Activated CD4-positive, alpha-beta memory T cell treated with anti-CD3 and anti-CD28 coated beads for 36 hours (primary cell): Measurements from ENCODE around the gene TBX5. TPM values are rescaled to one million over a fixed set of nuclear protein-coding genes. Genes with fewer than 3 reads are reported as not detected.

Experiments used
- CTCF ChIA-PET: fragments of 350-600 bp; sonication (Branson Sonifier 250); formaldehyde crosslinking; loops from one replicate; lab custom pipeline; 2021; ENCODE audit warnings: antibody characterized with exemption, inconsistent platforms; lab: Charles Lee
- POLR2A ChIA-PET: fragments of 350-600 bp; sonication (Branson Sonifier 250); formaldehyde crosslinking; loops from one replicate; lab custom pipeline; 2021; ENCODE audit warnings: antibody characterized with exemption; lab: Charles Lee
- DNase-seq: peaks from one replicate; pipeline ENCODE4 v3.0.0-alpha.2; 2020
- H3K27ac Mint-ChIP-seq: one replicate; pipeline ENCODE4 v1.8.0; 2021; ENCODE audit warnings: mixed read lengths
- H3K27me3 Mint-ChIP-seq: one replicate; pipeline ENCODE4 v1.8.0; 2021; ENCODE audit warnings: mixed read lengths
- H3K36me3 Mint-ChIP-seq: one replicate; pipeline ENCODE4 v1.8.0; 2021; ENCODE audit warnings: mixed read lengths
- H3K4me1 Mint-ChIP-seq: one replicate; pipeline ENCODE4 v1.8.0; 2021; ENCODE audit warnings: low read depth, mixed read lengths
- H3K4me3 Mint-ChIP-seq: one replicate; pipeline ENCODE4 v1.8.0; 2021; ENCODE audit warnings: mild to moderate bottlenecking, mixed read lengths
- H3K9me3 Mint-ChIP-seq: one replicate; pipeline ENCODE4 v1.8.0; 2021; ENCODE audit warnings: mixed read lengths
- intact Hi-C: fragments of 100-400 bp; cut with micrococcal nuclease; formaldehyde crosslinking; loops from one replicate; pipeline ENCODE4 v1.15.1; 2023
- total RNA-seq, 2 experiments: library from RNA; stranded (reverse); gene quantifications; one replicate each; pipeline ENCODE4 v1.2.3, GENCODE V29; 2021

The TBX5 gene
- total RNA-seq, 2 experiments from 2014 or later: not detected

GRCh38 chr12:114400925-114401324 lies 5.0 kb downstream of the TBX5 start:
- Mint-ChIP-seq H3K4me1 (no peaks in the 10 kb centered on the region), H3K27me3 (peaks cover 74% of the 10 kb centered on the region), H3K27ac (no peak overlapping the region), H3K9me3 (no peaks in the 10 kb centered on the region), H3K36me3 (no peaks in the 10 kb centered on the region), H3K4me3 (no peak overlapping the region)
- DNase-seq: no peak
- ChIA-PET POLR2A (no interaction called here), CTCF (no interaction called here)
- intact Hi-C loops: no loop called here

GRCh38 chr12:114400361-114400811 lies 5.6 kb downstream of the TBX5 start:
- intact Hi-C loops: no loop called here
- H3K9me3 Mint-ChIP-seq: no peaks in the 10 kb centered on the region
- H3K27ac Mint-ChIP-seq: no peak overlapping the region
- CTCF ChIA-PET: no interaction called here
- POLR2A ChIA-PET: no interaction called here
- H3K36me3 Mint-ChIP-seq: no peaks in the 10 kb centered on the region
- H3K27me3 Mint-ChIP-seq: peaks cover 76% of the 10 kb centered on the region
- H3K4me3 Mint-ChIP-seq: no peak overlapping the region
- no peak for DNase-seq
- no peaks in the 10 kb centered on the region for H3K4me1 Mint-ChIP-seq

GRCh38 chr12:114399664-114400211 lies 6.2 kb downstream of the TBX5 start:
- Mint-ChIP-seq H3K9me3 (no peaks in the 10 kb centered on the region), H3K27ac (no peak overlapping the region), H3K4me1 (no peaks in the 10 kb centered on the region), H3K4me3 (no peak overlapping the region), H3K27me3 (peaks cover 79% of the 10 kb centered on the region), H3K36me3 (no peaks in the 10 kb centered on the region)
- intact Hi-C loops: no loop called here
- ChIA-PET POLR2A (no interaction called here), CTCF (no interaction called here)
- DNase-seq: no peak

- Mint-ChIP-seq H3K9me3 (no peaks in the 10 kb centered on the region), H3K27ac (no peak overlapping the region), H3K36me3 (no peaks in the 10 kb centered on the region), H3K4me1 (no peaks in the 10 kb centered on the region), H3K4me3 (no peak overlapping the region), H3K27me3 (peaks cover 79% of the 10 kb centered on the region)
- no peak for DNase-seq
- intact Hi-C loops: no loop called here
- ChIA-PET CTCF (no interaction called here), POLR2A (no interaction called here)
Observed at GRCh38 chr12:114397978-114398881, 7.7 kb downstream of the TBX5 start.

- Mint-ChIP-seq H3K27ac (no peak overlapping the region), H3K36me3 (no peaks in the 10 kb centered on the region), H3K9me3 (no peaks in the 10 kb centered on the region), H3K4me1 (no peaks in the 10 kb centered on the region), H3K4me3 (no peak overlapping the region), H3K27me3 (peaks cover 80% of the 10 kb centered on the region)
- ChIA-PET CTCF (no interaction called here), POLR2A (no interaction called here)
- DNase-seq: no peak
- intact Hi-C loops: no loop called here
Observed at GRCh38 chr12:114396869-114397719, 8.8 kb downstream of the TBX5 start.

- intact Hi-C loops: no loop called here
- Mint-ChIP-seq H3K9me3 (no peaks in the 10 kb centered on the region), H3K36me3 (no peaks in the 10 kb centered on the region), H3K4me1 (no peaks in the 10 kb centered on the region), H3K27me3 (peaks cover 75% of the 10 kb centered on the region), H3K4me3 (no peak overlapping the region), H3K27ac (no peak overlapping the region)
- ChIA-PET CTCF (no interaction called here), POLR2A (no interaction called here)
- no peak for DNase-seq
Observed at GRCh38 chr12:114396153-114396868, 9.6 kb downstream of the TBX5 start.

GRCh38 chr12:114395755-114396152 lies 10.2 kb downstream of the TBX5 start:
- H3K9me3 Mint-ChIP-seq: no peaks in the 10 kb centered on the region
- H3K36me3 Mint-ChIP-seq: no peaks in the 10 kb centered on the region
- H3K27ac Mint-ChIP-seq: no peak overlapping the region
- POLR2A ChIA-PET: no interaction called here
- no peak for DNase-seq
- H3K4me3 Mint-ChIP-seq: no peak overlapping the region
- intact Hi-C loops: no loop called here
- CTCF ChIA-PET: no interaction called here
- H3K27me3 Mint-ChIP-seq: peaks cover 75% of the 10 kb centered on the region
- no peaks in the 10 kb centered on the region for H3K4me1 Mint-ChIP-seq

GRCh38 chr12:114395233-114395632 lies 10.7 kb downstream of the TBX5 start:
- Mint-ChIP-seq H3K27ac (no peak overlapping the region), H3K36me3 (no peaks in the 10 kb centered on the region), H3K9me3 (no peaks in the 10 kb centered on the region), H3K4me3 (no peak overlapping the region), H3K27me3 (peaks cover 72% of the 10 kb centered on the region), H3K4me1 (no peaks in the 10 kb centered on the region)
- ChIA-PET CTCF (no interaction called here), POLR2A (no interaction called here)
- intact Hi-C loops: no loop called here
- no peak for DNase-seq

GRCh38 chr12:114393569-114393968 lies 12.4 kb downstream of the TBX5 start:
- Mint-ChIP-seq H3K4me1 (no peaks in the 10 kb centered on the region), H3K36me3 (no peaks in the 10 kb centered on the region), H3K27ac (no peak overlapping the region), H3K4me3 (no peak overlapping the region), H3K9me3 (no peaks in the 10 kb centered on the region), H3K27me3 (peaks cover 61% of the 10 kb centered on the region)
- intact Hi-C loops: no loop called here
- POLR2A ChIA-PET: no interaction called here
- DNase-seq: no peak
- CTCF ChIA-PET: no interaction called here

- Mint-ChIP-seq H3K36me3 (no peaks in the 10 kb centered on the region), H3K27ac (no peak overlapping the region), H3K9me3 (no peaks in the 10 kb centered on the region), H3K4me3 (no peak overlapping the region), H3K27me3 (peaks cover 54% of the 10 kb centered on the region), H3K4me1 (no peaks in the 10 kb centered on the region)
- POLR2A ChIA-PET: no interaction called here
- CTCF ChIA-PET: no interaction called here
- DNase-seq: no peak
- intact Hi-C loops: no loop called here
Observed at GRCh38 chr12:114392909-114393308, 13.0 kb downstream of the TBX5 start.

GRCh38 chr12:114391088-114391487 lies 14.9 kb downstream of the TBX5 start:
- Mint-ChIP-seq H3K27ac (no peak overlapping the region), H3K27me3 (peaks cover 41% of the 10 kb centered on the region), H3K36me3 (no peaks in the 10 kb centered on the region), H3K4me1 (no peaks in the 10 kb centered on the region), H3K4me3 (no peak overlapping the region), H3K9me3 (no peaks in the 10 kb centered on the region)
- ChIA-PET CTCF (no interaction called here), POLR2A (no interaction called here)
- intact Hi-C loops: no loop called here
- DNase-seq: no peak

GRCh38 chr12:114384739-114385138 lies 21.2 kb downstream of the TBX5 start:
- CTCF ChIA-PET: interaction anchor here (1.1 kb wide), 1 partner anchor 8 kb away, joined by 4 read pairs; no protein-coding TSS in a partner anchor
- Mint-ChIP-seq H3K4me3 (no peak overlapping the region), H3K36me3 (no peaks in the 10 kb centered on the region), H3K9me3 (no peaks in the 10 kb centered on the region), H3K27me3 (peaks cover 7% of the 10 kb centered on the region), H3K4me1 (no peaks in the 10 kb centered on the region), H3K27ac (no peak overlapping the region)
- POLR2A ChIA-PET: no interaction called here
- DNase-seq: no peak
- intact Hi-C loops: no loop called here
